BLaER1 treated with 17β-estradiol and CSF1 and Interleukin-3, amounts not matched to agents 10 nM and 100 nM (cell line): ENCODE data around the gene BAIAP2L2.
A peak's percentile ranks its signal among the peaks of the same experiment; 100 is the strongest.

Source experiments
- H3K27ac ChIP-seq, 11 experiments: shearing (Covaris generic); formaldehyde crosslinking; 2 replicates each; pipeline ENCODE4 v1.8.1; 2022
- H3K27me3 ChIP-seq, 11 experiments: shearing (Covaris generic); formaldehyde crosslinking; 2 replicates each; pipeline ENCODE4 v1.8.1; 2022
- H3K36me3 ChIP-seq, 11 experiments: shearing (Covaris generic); formaldehyde crosslinking; 2 replicates each; pipeline ENCODE4 v1.8.1; 2022
- H3K4me1 ChIP-seq, 10 experiments: shearing (Covaris generic); formaldehyde crosslinking; 2 replicates each; pipeline ENCODE4 v1.8.1; 2022
- H3K4me2 ChIP-seq, 11 experiments: shearing (Covaris generic); formaldehyde crosslinking; 2 replicates each; pipeline ENCODE4 v1.8.1; 2022
- H3K4me3 ChIP-seq, 10 experiments: shearing (Covaris generic); formaldehyde crosslinking; 2 replicates each; pipeline ENCODE4 v1.8.1; 2022
- H3K9ac ChIP-seq, 11 experiments: shearing (Covaris generic); formaldehyde crosslinking; 2 replicates each; pipeline ENCODE4 v1.8.1; 2022
- H3K9me3 ChIP-seq, 11 experiments: shearing (Covaris generic); formaldehyde crosslinking; replicated peaks in 1 of 11; 2 replicates each; pipeline ENCODE4 v1.8.1; 2022
- H4K20me1 ChIP-seq, 11 experiments: shearing (Covaris generic); formaldehyde crosslinking; 2 replicates each; pipeline ENCODE4 v1.8.1; 2022
- Cebpa-rat ChIP-seq, 11 experiments: shearing (Covaris generic); IDR thresholded peaks; 2 replicates each; pipeline ENCODE4 v1.8.1; 2022

BAIAP2L2 gene

DNA sequence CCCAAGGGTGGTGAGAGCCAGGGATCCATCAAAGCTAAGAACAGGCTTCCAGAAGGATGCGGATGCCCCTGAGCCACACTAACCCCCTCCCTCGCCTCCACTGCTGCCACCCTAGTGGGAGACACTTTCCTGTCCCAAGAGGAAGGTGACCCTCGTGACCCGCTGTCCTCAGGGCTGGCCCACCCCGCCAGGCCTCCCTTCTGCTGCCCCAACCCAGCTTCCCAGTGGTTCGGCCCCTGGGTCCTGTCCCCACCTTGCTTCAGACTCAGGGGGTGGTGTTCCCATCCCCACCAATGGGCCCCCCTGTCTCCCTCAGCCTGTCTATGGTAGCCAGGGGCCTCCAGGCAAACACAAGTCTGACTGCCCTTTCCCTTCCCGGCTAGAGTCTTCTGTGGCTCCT is 59.8 kb downstream of the BAIAP2L2 start:
- Histone ChIP-seq H3K4me2 (peak overlapping the region in 2 of 11 experiments; percentile 9 to 18; a peak in 1 of 22 replicates), H3K9ac (no peak overlapping the region), H3K4me1 (peaks cover 8 to 41% (median 24%) of the 10 kb centered on the region in 10 experiments; a peak in 19 of 20 replicates), H4K20me1 (no peaks in the 10 kb centered on the region; a peak in 1 of 22 replicates), H3K27me3 (no peaks in the 10 kb centered on the region), H3K27ac (no peak overlapping the region), H3K36me3 (no peaks in the 10 kb centered on the region), H3K4me3 (no peak overlapping the region), H3K9me3 (no peaks in the 10 kb centered on the region)
- TF ChIP-seq Cebpa-rat (IDR thresholded peaks at IDR 0.05) = no peak

DNA sequence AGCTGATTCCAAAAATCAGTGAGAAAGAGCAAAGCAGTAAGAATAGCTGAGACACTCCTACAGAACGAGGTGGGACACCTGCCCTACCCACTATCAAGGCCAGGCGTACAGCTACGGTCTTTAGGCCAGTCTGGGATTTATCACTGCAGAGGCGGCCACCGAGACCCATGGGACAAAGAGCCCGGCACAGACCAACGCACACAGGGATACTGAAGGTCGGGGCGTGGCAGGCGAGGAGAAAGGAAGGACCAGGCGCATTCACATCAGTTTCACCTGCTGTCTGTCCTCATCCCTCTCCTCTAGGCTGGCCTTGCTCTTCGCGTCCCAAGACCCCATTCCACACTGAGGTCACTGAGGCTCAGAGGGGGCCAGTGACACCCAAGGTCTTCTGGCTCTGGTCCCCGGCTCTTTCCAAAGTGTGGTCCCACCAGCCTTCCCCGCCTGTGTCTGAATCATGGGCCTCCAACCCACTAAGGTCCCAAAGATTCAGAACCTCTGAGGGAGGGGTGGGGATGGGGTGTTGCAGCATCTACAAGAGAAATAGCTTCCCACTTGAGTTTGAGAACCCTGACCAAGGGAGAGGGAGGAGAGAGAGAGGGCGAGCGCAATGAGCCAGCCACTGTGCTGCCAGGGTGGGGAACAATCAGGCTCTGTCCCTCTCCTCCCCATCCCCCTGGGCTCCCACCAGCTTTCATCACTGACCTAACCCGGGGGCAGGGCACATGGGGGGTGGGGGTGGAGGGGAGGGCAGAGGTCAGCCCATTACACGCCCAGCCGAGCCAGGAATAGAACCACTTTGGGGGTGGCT is 60.5 kb downstream of the BAIAP2L2 start:
- Histone ChIP-seq H4K20me1 (no peaks in the 10 kb centered on the region; a peak in 1 of 22 replicates), H3K36me3 (no peaks in the 10 kb centered on the region), H3K4me1 (peaks cover 8 to 41% (median 24%) of the 10 kb centered on the region in 10 experiments; a peak in 19 of 20 replicates), H3K9ac (no peak overlapping the region), H3K27ac (no peak overlapping the region), H3K9me3 (no peaks in the 10 kb centered on the region), H3K27me3 (no peaks in the 10 kb centered on the region), H3K4me2 (no peak overlapping the region), H3K4me3 (no peak overlapping the region)
- no peak for TF ChIP-seq Cebpa-rat (IDR thresholded peaks at IDR 0.05)

DNA sequence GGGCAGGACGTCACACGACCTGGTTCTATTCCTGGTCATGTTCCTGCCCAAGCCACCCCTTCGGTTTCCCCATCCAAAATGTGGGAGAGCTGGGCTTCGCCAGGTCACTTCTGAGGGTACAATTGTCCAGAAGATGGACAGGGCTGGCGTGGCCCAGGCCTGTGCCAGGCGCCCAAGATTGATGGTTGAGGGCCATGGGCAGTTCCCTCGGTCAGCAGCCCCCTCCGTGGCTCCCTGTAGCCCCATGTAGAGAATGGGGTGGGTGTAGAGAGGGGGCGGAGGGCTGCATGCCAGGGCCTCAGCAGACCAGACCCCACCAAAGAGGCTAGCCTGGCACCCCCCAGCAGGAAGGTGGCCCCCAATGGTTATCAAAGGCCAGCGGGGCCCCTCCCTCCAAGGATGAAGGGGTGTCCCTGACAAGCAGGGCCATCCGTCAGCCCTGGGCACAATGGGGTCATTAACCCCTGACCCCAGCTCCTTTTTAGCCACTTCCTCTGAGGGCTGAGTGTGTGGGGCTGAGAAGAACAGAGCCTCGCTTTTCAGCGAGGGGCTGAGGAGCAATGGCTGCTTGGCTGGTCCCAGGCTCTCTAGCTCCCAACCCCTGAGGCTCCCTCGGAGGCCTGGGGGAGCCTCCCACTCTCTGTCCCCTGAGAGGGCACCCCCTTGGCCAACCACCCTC is 64.3 kb downstream of the BAIAP2L2 start:
- Histone ChIP-seq H3K27me3 (no peaks in the 10 kb centered on the region), H3K36me3 (no peaks in the 10 kb centered on the region), H3K4me1 (peaks cover 14 to 25% (median 21%) of the 10 kb centered on the region in 10 experiments), H3K27ac (no peak overlapping the region), H3K4me3 (no peak overlapping the region), H3K4me2 (no peak overlapping the region), H3K9me3 (no peaks in the 10 kb centered on the region), H3K9ac (no peak overlapping the region), H4K20me1 (peaks cover 0 to 5% (median 0%) of the 10 kb centered on the region in 11 experiments; a peak in 2 of 22 replicates)
- no peak for TF ChIP-seq Cebpa-rat (IDR thresholded peaks at IDR 0.05)

- no peak overlapping the region for H3K4me3 ChIP-seq
- peaks cover 0 to 5% (median 0%) of the 10 kb centered on the region in 11 experiments; a peak in 1 of 22 replicates for H4K20me1 ChIP-seq
- no peaks in the 10 kb centered on the region for H3K9me3 ChIP-seq
- peaks cover 14 to 26% (median 20%) of the 10 kb centered on the region in 10 experiments for H3K4me1 ChIP-seq
- H3K27me3 ChIP-seq = no peaks in the 10 kb centered on the region
- H3K27ac ChIP-seq = peak overlapping the region in 1 of 11 experiments; percentile 46; a peak in 1 of 22 replicates
- H3K4me2 ChIP-seq = peak overlapping the region in 5 of 11 experiments; percentile 83 to 97 (median 87); a peak in 8 of 22 replicates
- H3K9ac ChIP-seq = peak overlapping the region in 1 of 11 experiments; percentile 17; a peak in 1 of 22 replicates
- no peaks in the 10 kb centered on the region for H3K36me3 ChIP-seq
- TF ChIP-seq Cebpa-rat (IDR thresholded peaks at IDR 0.05) = no peak
Measured at GRCh38 chr22:38043151-38044039, 67.1 kb downstream of the BAIAP2L2 start.

- no peaks in the 10 kb centered on the region for H3K27me3 ChIP-seq
- H3K27ac ChIP-seq = peak overlapping the region in 7 of 11 experiments; percentile 10 to 46 (median 41); a peak in 10 of 22 replicates
- H3K4me1 ChIP-seq = peaks cover 14 to 26% (median 20%) of the 10 kb centered on the region in 10 experiments
- H3K36me3 ChIP-seq = no peaks in the 10 kb centered on the region
- peak overlapping the region; percentile 39 to 97 (median 79); a peak in 21 of 22 replicates for H3K4me2 ChIP-seq
- peak overlapping the region in 6 of 11 experiments; percentile 9 to 28 (median 14); a peak in 2 of 22 replicates for H3K9ac ChIP-seq
- no peaks in the 10 kb centered on the region for H3K9me3 ChIP-seq
- no peak for TF ChIP-seq Cebpa-rat (IDR thresholded peaks at IDR 0.05)
- H4K20me1 ChIP-seq = peaks cover 0 to 5% (median 0%) of the 10 kb centered on the region in 11 experiments; a peak in 1 of 22 replicates
- no peak overlapping the region; a peak in 2 of 20 replicates for H3K4me3 ChIP-seq
Measured at GRCh38 chr22:38042488-38042790, 68.0 kb downstream of the BAIAP2L2 start.

DNA sequence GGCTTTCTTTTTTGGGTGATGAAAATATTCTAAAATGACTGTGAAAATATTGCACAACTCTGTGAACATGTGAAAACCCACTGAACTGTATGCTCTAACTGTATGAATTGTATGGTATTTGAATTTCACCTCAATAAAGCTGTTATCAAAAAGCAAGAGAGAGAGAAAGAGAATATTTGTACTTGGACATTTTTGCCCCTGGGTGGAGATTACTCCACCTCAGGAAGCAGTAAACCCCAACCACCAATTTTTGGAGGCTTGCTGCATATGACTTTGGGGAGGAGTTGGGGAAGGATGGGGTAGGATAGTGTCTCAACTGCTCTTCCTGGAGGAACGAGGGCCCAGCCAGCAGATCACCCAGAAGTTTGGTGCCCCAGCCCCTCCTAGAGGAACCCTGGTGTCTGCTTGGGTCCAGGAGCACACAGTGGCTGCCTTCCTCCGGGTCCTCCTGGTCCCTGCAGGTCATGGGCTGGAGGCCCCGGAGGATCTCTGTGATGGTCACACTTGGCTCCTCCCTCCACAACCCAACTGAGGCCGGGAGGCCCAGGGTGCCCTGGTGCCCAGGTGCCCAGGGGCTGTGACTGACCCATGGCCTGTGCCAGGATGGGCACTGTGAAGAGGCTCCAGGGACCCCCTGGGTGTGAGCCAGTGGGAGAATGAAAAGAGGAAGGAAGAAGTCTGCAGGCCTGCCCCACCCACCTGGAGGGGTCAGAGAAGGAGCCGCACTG is 68.6 kb downstream of the BAIAP2L2 start:
- H3K27ac ChIP-seq = peak overlapping the region in 7 of 11 experiments; percentile 10 to 46 (median 41); a peak in 12 of 22 replicates
- peak in 6 of 11 experiments; percentile 10 to 47 (median 40); a peak in 5 of 22 replicates for TF ChIP-seq Cebpa-rat (IDR thresholded peaks at IDR 0.05)
- H3K4me1 ChIP-seq = peaks cover 15 to 27% (median 20%) of the 10 kb centered on the region in 10 experiments
- H3K4me3 ChIP-seq = no peak overlapping the region; a peak in 2 of 20 replicates
- no peaks in the 10 kb centered on the region for H3K36me3 ChIP-seq
- H3K9me3 ChIP-seq = no peaks in the 10 kb centered on the region
- peaks cover 0 to 5% (median 0%) of the 10 kb centered on the region in 11 experiments; a peak in 1 of 22 replicates for H4K20me1 ChIP-seq
- no peaks in the 10 kb centered on the region for H3K27me3 ChIP-seq
- peak overlapping the region in 5 of 11 experiments; percentile 9 to 28 (median 11); a peak in 3 of 22 replicates for H3K9ac ChIP-seq
- H3K4me2 ChIP-seq = peak overlapping the region; percentile 39 to 97 (median 79)

GRCh38 chr22:38040953-38041759 is 69.3 kb downstream of the BAIAP2L2 start:
- no peaks in the 10 kb centered on the region for H3K36me3 ChIP-seq
- peak overlapping the region in 10 of 11 experiments; percentile 53 to 97 (median 81); a peak in 17 of 22 replicates for H3K4me2 ChIP-seq
- TF ChIP-seq Cebpa-rat (IDR thresholded peaks at IDR 0.05) = no peak
- H3K9ac ChIP-seq = no peak overlapping the region
- no peaks in the 10 kb centered on the region for H3K27me3 ChIP-seq
- H3K27ac ChIP-seq = no peak overlapping the region
- H3K9me3 ChIP-seq = no peaks in the 10 kb centered on the region
- no peak overlapping the region for H3K4me3 ChIP-seq
- peaks cover 23 to 35% (median 24%) of the 10 kb centered on the region in 10 experiments for H3K4me1 ChIP-seq
- H4K20me1 ChIP-seq = peaks cover 0 to 5% (median 0%) of the 10 kb centered on the region in 11 experiments; a peak in 1 of 22 replicates
